Aorta (tissue), 5 donors: ENCODE results near the gene RNF151. TPM values are rescaled to one million over a fixed set of nuclear protein-coding genes. Genes with fewer than 3 reads are reported as not detected.

Experiments
- ATAC-seq: fragments of 200-7000 bp; cut with Tn5 transposase; one replicate; pipeline ENCODE4 v1.9.1; 2022; ENCODE audit warnings: moderate library complexity; ENCODE audit not compliant: low FRiP score
- DNase-seq, 2 donors: peaks; one replicate each; pipeline ENCODE4 v3.0.0-alpha.2; 2020
- H3K27ac ChIP-seq, 2 donors: one replicate each; pipeline ENCODE4 v1.5.1; 2013; ENCODE audit warnings: low read length in 2 of 2, mild to moderate bottlenecking in 2 of 2, moderate library complexity in 2 of 2, control low read depth in 1 of 2, inconsistent platforms in 1 of 2, low read depth in 1 of 2
- H3K27me3 ChIP-seq, 2 donors: one replicate each; pipeline ENCODE4 v1.6.1; 2013; ENCODE audit warnings: control low read depth in 1 of 2, low read length in 1 of 2, mild to moderate bottlenecking in 1 of 2, moderate library complexity in 1 of 2; ENCODE audit not compliant: insufficient read depth in 2 of 2, control insufficient read depth in 1 of 2
- H3K36me3 ChIP-seq, 2 donors: one replicate each; pipeline ENCODE4 v1.6.1; 2013; ENCODE audit warnings: control low read depth in 1 of 2, low read length in 1 of 2, mild to moderate bottlenecking in 1 of 2; ENCODE audit not compliant: insufficient read depth in 2 of 2, control insufficient read depth in 1 of 2
- H3K4me1 ChIP-seq, 2 donors: one replicate each; pipeline ENCODE4 v1.6.1; 2013; ENCODE audit warnings: low read length in 2 of 2, control low read depth in 1 of 2, mild to moderate bottlenecking in 1 of 2, moderate library complexity in 1 of 2; ENCODE audit not compliant: insufficient read depth in 2 of 2, control insufficient read depth in 1 of 2
- H3K4me3 ChIP-seq, 2 donors: one replicate each; pipeline ENCODE4 v1.5.1; 2013; ENCODE audit warnings: low read length in 2 of 2, control low read depth in 1 of 2, mild to moderate bottlenecking in 1 of 2
- H3K9me3 ChIP-seq: one replicate; pipeline ENCODE4 v1.6.1; 2013; ENCODE audit warnings: mild to moderate bottlenecking, low read length; ENCODE audit not compliant: control insufficient read depth
- WGBS, 2 donors: extraction: QIAGEN DNeasy Blood & Tissue Kit; methylation state at CpG; one replicate each; pipeline ENCODE4 v1.1.7; 2013; 5-methylcytosine and 5-hydroxymethylcytosine counted together
- intact Hi-C, 2 donors: fragments of 100-400 bp; cut with DNase I; formaldehyde crosslinking; loops; one replicate each; pipeline versions ENCODE4 v1.14.2 to v1.15.0; 2022
- polyA plus RNA-seq, 2 donors: library from polyadenylated mRNA; stranded (reverse); fragments of 200-250 nt; gene quantifications; one replicate each; pipeline ENCODE4 v1.2.3, GENCODE V29; 2013
- total RNA-seq, 2 donors: library from RNA; stranded (reverse); fragmentation: NEBNext Ultra II Directional; extraction: Animal tissue kit (Norgen Biotek cat#: 25700); gene quantifications; one replicate each; pipeline ENCODE4 v1.2.1, GENCODE V29; 2021
- donor health status: healthy with polysubstance abuse.
- donor health status: Bipolar disorder and iron deficiency.
- donor health status: DM: no; HTN: no; CAD: no.
- donor health status: DM: no; HTN: no; CAD: no.
- donor health status: DM: yes; HTN: yes; CAD: no.

RNF151 gene
- total and polyA plus RNA-seq, 4 donors = not detected

DNA sequence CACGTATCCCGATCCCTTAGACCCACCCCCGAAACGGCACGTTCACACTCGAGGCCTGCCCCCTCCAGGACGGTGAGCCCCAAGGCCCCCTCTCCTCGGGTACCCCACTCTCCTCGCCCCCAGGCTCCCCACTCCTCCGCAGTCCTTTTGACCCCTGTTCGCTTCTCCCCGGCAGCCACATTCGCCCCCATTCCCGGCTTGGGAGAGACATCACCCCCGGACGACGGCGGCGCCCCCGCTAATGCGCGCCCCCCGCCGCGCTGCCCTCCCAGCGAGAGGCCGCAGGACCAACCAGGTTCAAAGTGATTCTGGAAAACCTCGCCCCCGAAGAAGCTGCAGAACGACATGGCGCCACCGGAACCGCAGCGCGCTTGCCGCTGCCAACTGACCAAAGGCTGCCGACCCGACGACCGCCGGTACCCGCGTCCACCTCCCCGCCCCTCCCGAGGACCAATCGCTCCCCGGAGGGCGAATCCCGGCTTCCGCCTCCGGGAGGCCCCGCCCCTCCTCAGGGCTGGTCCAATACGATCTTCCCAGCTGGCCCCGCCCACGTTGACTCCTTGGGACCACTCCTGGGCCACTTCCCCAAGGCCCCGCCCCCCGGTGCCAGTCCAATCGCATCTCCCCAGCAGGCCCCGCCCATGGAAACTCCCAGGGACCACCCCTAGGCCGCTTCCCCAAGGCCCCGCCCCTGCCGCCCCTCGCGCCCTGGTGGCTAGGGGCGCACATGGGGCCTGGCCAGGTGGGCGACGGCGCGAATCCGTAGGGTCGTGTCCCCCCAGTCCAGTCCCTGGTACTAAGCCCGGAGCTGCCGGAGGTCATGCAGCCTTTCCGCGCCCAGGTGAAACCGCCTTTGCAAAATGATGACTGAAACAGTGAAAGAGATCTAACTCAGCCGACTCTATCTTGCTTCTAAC, 23.6 kb upstream of the RNF151 start, which contains the start of gene MSRB1:
Gene MSRB1, minus strand, starts transcription at position 390 of the 917 bp plus-strand sequence. Its CDS starts 43 bp downstream, at position 347.
- peak; percentile 97 for ATAC-seq
- Histone ChIP-seq H3K27me3 (no peaks in the 10 kb centered on the region), H3K4me3 (peak within 1 kb of the TSS; percentile 28 to 64), H3K4me1 (no peaks in the 10 kb centered on the region), H3K27ac (peak within 1 kb of the TSS in 1 of 2 donors; percentile 6), H3K9me3 (no peaks in the 10 kb centered on the region), H3K36me3 (peaks cover 0 to 4% of the 10 kb centered on the region in 2 donors)
- intact Hi-C loops = no loop called here
- DNase-seq = peak; percentile 100
- 0 to 2% methylated on average over 73 to 77 of the region's 77 CpGs for WGBS, 2 donors

DNA sequence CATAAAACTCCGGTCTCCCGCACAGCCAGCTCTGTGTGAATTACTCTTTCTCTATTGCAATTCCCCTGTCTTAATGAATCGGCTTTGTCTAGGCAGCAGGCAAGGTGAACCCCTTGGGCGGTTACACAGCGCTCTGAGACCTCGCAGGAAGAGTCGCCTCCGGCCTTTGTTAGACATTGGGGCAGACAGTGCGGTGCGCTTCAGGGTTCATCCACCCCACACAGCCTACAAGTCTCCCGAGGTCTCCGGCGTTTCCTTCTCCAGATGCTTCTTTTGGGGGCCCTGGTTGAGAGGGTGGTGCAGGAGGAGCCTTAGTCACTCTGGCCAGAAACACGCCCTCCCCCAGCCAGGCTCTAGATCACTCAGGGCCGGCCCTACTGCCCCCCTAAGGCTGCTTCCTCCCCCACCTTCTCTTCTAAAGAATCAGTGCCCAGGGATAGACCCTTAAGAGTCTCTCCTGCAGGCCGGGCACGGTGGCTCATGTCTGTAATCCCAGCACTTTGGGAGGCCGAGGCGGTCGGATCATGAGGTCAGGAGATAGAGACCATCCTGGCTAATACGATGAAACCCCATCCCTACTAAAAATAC, 21.9 kb upstream of the RNF151 start:
- Histone ChIP-seq H3K4me1 (no peaks in the 10 kb centered on the region), H3K27me3 (no peaks in the 10 kb centered on the region), H3K27ac (no peak overlapping the region), H3K4me3 (no peak overlapping the region), H3K36me3 (no peaks in the 10 kb centered on the region), H3K9me3 (no peaks in the 10 kb centered on the region)
- ATAC-seq = no peak
- 93% methylated on average over 20 to 21 of the region's 21 CpGs for WGBS, 2 donors
- intact Hi-C loops = no loop called here
- DNase-seq = peak in 1 of 2 donors; percentile 60

- WGBS, 2 donors = 85 to 87% methylated on average over 19 of the region's 19 CpGs
- no peaks in the 10 kb centered on the region for H3K4me1 ChIP-seq
- DNase-seq (peak in 1 of 2 donors; percentile 58), ATAC-seq (no peak)
- intact Hi-C loops = no loop called here
- no peak overlapping the region for H3K27ac ChIP-seq
- H3K9me3 ChIP-seq = no peaks in the 10 kb centered on the region
- no peaks in the 10 kb centered on the region for H3K36me3 ChIP-seq
- H3K27me3 ChIP-seq = no peaks in the 10 kb centered on the region
- H3K4me3 ChIP-seq = no peak overlapping the region
Observed at GRCh38 chr16:1945559-1946391, 20.9 kb upstream of the RNF151 start.

DNA sequence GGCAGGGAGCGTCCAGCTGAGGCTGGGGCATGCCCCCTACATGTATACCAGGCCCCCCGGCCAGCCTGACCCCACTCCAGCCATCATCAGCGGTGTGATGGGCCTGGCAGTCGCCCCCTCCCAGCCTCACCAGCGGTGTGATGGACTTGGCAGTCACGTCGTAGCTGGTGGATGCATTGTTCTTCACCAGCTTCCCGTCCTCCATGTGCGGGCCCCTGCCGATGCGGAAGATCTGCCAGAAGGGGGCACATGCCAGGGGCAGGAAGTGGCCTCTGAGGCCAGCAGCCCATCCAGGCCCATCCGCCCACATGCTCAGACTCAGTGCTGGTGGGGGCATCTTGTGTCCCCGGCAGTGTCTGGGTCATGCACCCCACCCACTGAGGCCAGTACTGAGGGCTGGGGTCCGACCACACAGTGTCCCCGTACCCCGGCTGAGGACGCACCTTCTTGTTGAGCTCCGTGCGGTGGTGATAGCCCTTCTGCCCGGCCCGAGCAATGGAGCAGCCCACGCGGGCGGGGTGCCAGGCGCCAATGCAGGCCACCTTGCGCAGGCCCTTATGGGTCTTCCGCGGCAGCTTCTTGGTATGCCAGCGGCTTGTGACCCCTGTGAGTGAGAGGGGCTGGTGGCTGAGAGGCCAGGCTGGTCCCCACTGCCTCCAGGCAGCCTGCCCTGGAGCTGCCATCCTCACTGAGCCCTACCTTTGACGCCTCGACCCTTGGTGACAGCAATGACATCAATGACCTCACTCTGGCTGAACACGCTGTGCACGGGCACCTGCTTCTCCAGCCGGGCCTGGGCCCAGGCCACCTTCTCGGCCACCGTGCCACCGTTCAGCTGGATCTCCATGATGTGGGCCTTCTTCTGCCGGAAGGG, 19.9 kb upstream of the RNF151 start:
- DNase-seq = peak in 1 of 2 donors; percentile 73
- 88 to 89% methylated on average over 38 of the region's 38 CpGs for WGBS, 2 donors
- Histone ChIP-seq H3K4me3 (no peak overlapping the region), H3K27me3 (no peaks in the 10 kb centered on the region), H3K4me1 (no peaks in the 10 kb centered on the region), H3K27ac (no peak overlapping the region), H3K36me3 (no peaks in the 10 kb centered on the region), H3K9me3 (no peaks in the 10 kb centered on the region)
- intact Hi-C loops = no loop called here
- no peak for ATAC-seq

DNA sequence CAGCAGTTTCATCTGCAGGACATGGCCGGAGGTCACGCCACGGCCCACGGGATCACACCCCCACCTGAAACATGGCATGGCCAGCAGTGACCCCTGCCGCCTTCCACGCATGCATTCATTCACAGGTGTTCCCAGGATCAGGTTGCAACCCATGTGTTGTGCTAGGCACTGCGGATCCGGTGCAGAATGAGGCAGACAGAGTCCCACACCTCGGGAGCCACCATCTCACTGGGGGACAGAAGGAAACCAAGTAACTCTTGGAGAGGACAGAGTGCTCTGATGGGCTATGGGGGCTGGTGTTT, 19.3 kb upstream of the RNF151 start:
- intact Hi-C loops = no loop called here

DNA sequence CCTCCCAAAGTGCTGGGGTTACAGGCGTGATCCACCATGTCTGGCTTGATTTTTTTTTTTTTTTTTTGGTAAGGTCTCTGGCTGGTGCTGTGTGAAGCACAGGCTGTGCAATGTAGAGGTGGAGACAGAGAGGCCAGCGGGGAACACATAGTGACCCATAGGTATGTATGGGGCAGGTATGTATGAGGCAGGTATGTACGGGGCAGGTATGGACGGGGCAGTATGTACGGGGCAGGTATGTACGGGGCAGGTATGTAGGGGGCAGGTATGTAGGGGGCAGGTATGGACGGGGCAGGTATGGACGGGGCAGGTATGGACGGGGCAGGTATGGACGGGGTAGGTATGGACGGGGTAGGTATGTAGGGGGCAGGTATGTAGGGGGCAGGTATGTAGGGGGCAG, 17.1 kb upstream of the RNF151 start:
- Histone ChIP-seq H3K36me3 (no peaks in the 10 kb centered on the region), H3K9me3 (no peaks in the 10 kb centered on the region), H3K4me3 (no peak overlapping the region), H3K27me3 (no peaks in the 10 kb centered on the region), H3K4me1 (no peaks in the 10 kb centered on the region), H3K27ac (no peak overlapping the region)
- intact Hi-C loops = no loop called here
- ATAC-seq = no peak
- no peak for DNase-seq
- 88 to 90% methylated on average over 11 of the region's 11 CpGs for WGBS, 2 donors

More for the DNA sequence above, 19.3 kb upstream of the RNF151 start:
- ATAC-seq (no peak), DNase-seq (peak in 1 of 2 donors; percentile 37)
- WGBS, 2 donors = 87 to 90% methylated on average over 9 of the region's 9 CpGs
- no peaks in the 10 kb centered on the region for H3K4me1 ChIP-seq
- H3K9me3 ChIP-seq = no peaks in the 10 kb centered on the region
- no peaks in the 10 kb centered on the region for H3K36me3 ChIP-seq
- H3K4me3 ChIP-seq = no peak overlapping the region
- H3K27me3 ChIP-seq = no peaks in the 10 kb centered on the region
- no peak overlapping the region for H3K27ac ChIP-seq

GRCh38 chr16:1950047-1950446, 16.6 kb upstream of the RNF151 start:
- peak in 1 of 2 donors; percentile 50 for DNase-seq
- intact Hi-C loops = no loop called here
- 49 to 65% methylated on average over 7 of the region's 7 CpGs for WGBS, 2 donors
- no peaks in the 10 kb centered on the region for H3K9me3 ChIP-seq
- H3K4me3 ChIP-seq = no peak overlapping the region
- H3K27me3 ChIP-seq = no peaks in the 10 kb centered on the region
- H3K27ac ChIP-seq = no peak overlapping the region
- no peak for ATAC-seq
- H3K36me3 ChIP-seq = no peaks in the 10 kb centered on the region
- no peaks in the 10 kb centered on the region for H3K4me1 ChIP-seq

DNA sequence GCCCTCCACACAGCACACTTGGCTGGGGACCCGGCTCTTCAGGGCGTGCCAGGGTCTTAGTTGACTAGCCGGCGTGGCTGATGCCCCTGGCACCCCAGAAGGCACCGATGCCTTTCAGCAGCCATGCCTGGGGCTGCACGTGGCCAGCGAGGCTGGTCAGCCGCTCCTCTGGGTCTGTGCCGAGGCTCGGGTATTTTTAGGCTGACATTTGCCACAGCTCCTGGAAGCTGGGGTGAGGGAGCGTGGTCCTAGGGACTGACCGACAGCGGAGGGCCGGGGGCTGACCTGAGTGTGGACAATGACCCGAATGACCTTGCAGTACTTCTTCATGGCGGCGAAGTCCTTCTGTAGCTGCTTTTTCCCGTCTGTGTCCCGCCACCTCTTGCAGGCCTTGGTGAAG, 16.1 kb upstream of the RNF151 start:
- Histone ChIP-seq H3K4me1 (no peaks in the 10 kb centered on the region), H3K4me3 (no peak overlapping the region), H3K36me3 (no peaks in the 10 kb centered on the region), H3K27me3 (no peaks in the 10 kb centered on the region), H3K9me3 (no peaks in the 10 kb centered on the region), H3K27ac (no peak overlapping the region)
- no peak for ATAC-seq
- intact Hi-C loops = no loop called here
- DNase-seq = peak in 1 of 2 donors; percentile 65
- 59 to 61% methylated on average over 19 of the region's 19 CpGs for WGBS, 2 donors
